ENCODE measurements around the gene PTPRR. TPM values are rescaled to one million over a fixed set of nuclear protein-coding genes. Genes with fewer than 3 reads are reported as not detected.

Gene PTPRR
- total RNA-seq, 1 donor from 2014 or later, result 7.7 TPM

- DNase-seq (ENCODE audit: low spot score), result no peak
These were observed 9.9 kb downstream of the PTPRR start for GRCh38 chr12:70910666-70911065.

- DNase-seq (ENCODE audit: low spot score), result no peak
These were observed 11.6 kb downstream of the PTPRR start for GRCh38 chr12:70908978-70909377.

GRCh38 chr12:70907412-70907811, 13.1 kb downstream of the PTPRR start:
- DNase-seq (ENCODE audit: low spot score), result no peak

GRCh38 chr12:70895956-70896355, 24.6 kb downstream of the PTPRR start:
- no peak for DNase-seq (ENCODE audit: low spot score)

- no peak for DNase-seq (ENCODE audit: low spot score)
These were observed 27.9 kb downstream of the PTPRR start for GRCh38 chr12:70892593-70892992.

- DNase-seq (ENCODE audit: low spot score), result no peak
These were observed 29.4 kb downstream of the PTPRR start for GRCh38 chr12:70890895-70891832.

GRCh38 chr12:70885956-70886355, 34.6 kb downstream of the PTPRR start:
- no peak for DNase-seq (ENCODE audit: low spot score)

GRCh38 chr12:70883855-70884254, 36.7 kb downstream of the PTPRR start:
- DNase-seq (ENCODE audit: low spot score), result no peak

- DNase-seq (ENCODE audit: low spot score), result no peak
These were observed 39.8 kb downstream of the PTPRR start for GRCh38 chr12:70880744-70881143.

- DNase-seq (ENCODE audit: low spot score), result peak; percentile 30
These were observed 43.6 kb downstream of the PTPRR start for GRCh38 chr12:70876952-70877351.

GRCh38 chr12:70875628-70876027, 44.9 kb downstream of the PTPRR start:
- DNase-seq (ENCODE audit: low spot score), result no peak

- no peak for DNase-seq (ENCODE audit: low spot score)
These were observed 65.5 kb downstream of the PTPRR start for GRCh38 chr12:70854881-70855568.

- DNase-seq (ENCODE audit: low spot score), result no peak
These were observed 66.4 kb downstream of the PTPRR start for GRCh38 chr12:70854138-70854537.

- DNase-seq (ENCODE audit: low spot score), result peak; percentile 54
These were observed 67.2 kb downstream of the PTPRR start for GRCh38 chr12:70853326-70853725.

- no peak for DNase-seq (ENCODE audit: low spot score)
These were observed 68.0 kb downstream of the PTPRR start for GRCh38 chr12:70852416-70853150.

GRCh38 chr12:70849265-70849960, 71.1 kb downstream of the PTPRR start:
- no peak for DNase-seq (ENCODE audit: low spot score)

GRCh38 chr12:70847871-70848270, 72.7 kb downstream of the PTPRR start:
- DNase-seq (ENCODE audit: low spot score), result no peak

- DNase-seq (ENCODE audit: low spot score), result no peak
These were observed 75.3 kb downstream of the PTPRR start for GRCh38 chr12:70845268-70845667.

GRCh38 chr12:70843363-70843762, 77.2 kb downstream of the PTPRR start:
- no peak for DNase-seq (ENCODE audit: low spot score)

GRCh38 chr12:70842942-70843341, 77.6 kb downstream of the PTPRR start:
- no peak for DNase-seq (ENCODE audit: low spot score)

GRCh38 chr12:70842136-70842535, 78.4 kb downstream of the PTPRR start:
- no peak for DNase-seq (ENCODE audit: low spot score)
